ENCODE data around the gene TRIM22.
"Not testable (repeated sequence)": the region's sequence is repeated elsewhere in the genome, so short reads cannot be mapped to it uniquely, and the experiment has no call there.

DNA sequence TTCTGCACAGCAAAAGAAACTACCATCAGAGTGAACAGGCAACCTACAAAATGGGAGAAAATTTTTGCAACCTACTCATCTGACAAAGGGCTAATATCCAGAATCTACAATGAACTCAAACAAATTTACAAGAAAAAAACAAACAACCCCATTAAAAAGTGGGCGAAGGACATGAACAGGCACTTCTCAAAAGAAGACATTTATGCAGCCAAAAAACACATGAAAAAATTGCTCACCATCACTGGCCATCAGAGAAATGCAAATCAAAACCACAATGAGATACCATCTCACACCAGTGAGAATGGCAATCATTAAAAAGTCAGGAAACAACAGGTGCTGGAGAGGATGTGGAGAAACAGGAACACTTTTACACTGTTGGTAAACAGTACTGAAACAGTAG is 26.9 kb downstream of the TRIM22 start:
- TF ChIP-seq, protein P1, sequence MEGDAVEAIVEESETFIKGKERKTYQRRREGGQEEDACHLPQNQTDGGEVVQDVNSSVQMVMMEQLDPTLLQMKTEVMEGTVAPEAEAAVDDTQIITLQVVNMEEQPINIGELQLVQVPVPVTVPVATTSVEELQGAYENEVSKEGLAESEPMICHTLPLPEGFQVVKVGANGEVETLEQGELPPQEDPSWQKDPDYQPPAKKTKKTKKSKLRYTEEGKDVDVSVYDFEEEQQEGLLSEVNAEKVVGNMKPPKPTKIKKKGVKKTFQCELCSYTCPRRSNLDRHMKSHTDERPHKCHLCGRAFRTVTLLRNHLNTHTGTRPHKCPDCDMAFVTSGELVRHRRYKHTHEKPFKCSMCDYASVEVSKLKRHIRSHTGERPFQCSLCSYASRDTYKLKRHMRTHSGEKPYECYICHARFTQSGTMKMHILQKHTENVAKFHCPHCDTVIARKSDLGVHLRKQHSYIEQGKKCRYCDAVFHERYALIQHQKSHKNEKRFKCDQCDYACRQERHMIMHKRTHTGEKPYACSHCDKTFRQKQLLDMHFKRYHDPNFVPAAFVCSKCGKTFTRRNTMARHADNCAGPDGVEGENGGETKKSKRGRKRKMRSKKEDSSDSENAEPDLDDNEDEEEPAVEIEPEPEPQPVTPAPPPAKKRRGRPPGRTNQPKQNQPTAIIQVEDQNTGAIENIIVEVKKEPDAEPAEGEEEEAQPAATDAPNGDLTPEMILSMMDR (IDR thresholded peaks at IDR 0.05): not testable (repeated sequence)
- TF ChIP-seq POLR2A, POLR2AphosphoS5 (IDR thresholded peaks at IDR 0.05): not testable (repeated sequence)
